ENCODE measurements around the gene DEPDC1B.
"Not testable (repeated sequence)": the region's sequence is repeated elsewhere in the genome, so short reads cannot be mapped to it uniquely, and the experiment has no call there.

The DEPDC1B gene

GRCh38 chr5:60699609-60700415, at the start of gene DEPDC1B:
Gene DEPDC1B, minus strand, starts transcription at chr5:60700166. Its CDS starts 73 bp downstream, at chr5:60700093.
- peak; percentile 92 for DNase-seq

- no peak for DNase-seq
These were observed 44.7 kb upstream of the DEPDC1B start for GRCh38 chr5:60744682-60745081.

DNA sequence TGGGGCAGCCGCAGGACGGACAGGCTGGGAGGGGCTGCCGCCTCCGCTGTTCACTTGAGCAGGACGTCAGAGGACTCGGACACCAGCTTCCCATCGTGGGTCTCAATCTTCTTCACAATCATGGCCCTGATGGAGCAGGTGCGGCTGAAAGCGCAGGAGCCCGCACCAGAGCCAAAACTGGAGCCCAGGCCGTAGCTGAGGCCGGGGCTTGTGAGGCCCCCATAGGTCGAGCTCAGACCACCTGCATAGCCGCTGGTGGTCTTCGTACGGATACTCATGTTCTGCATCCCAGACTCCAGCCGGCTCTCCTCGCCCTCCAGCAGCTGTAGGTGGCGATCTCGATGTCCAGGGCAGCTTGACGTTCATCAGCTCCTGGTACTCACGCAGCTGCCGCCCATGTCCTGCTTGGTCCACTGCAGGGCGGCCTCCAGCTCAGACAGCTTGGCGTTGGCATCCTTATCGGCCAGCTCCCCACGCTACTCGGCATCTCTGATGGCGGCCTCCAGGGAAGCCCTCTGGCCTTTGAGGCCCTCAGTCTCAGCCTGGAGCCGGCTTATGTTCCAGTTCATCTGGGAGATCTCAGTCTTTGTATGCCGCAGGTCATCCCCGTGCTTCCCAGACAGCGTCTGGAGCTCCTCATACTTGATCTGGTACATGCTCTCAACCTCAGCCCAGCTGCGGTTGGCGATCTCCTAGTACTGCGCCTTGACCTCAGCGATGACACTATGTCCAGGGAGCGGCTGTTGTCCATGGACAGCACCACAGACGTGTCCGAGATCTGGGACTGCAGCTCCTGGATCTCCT, 43.7 kb upstream of the DEPDC1B start:
- no peak for DNase-seq

- DNase-seq: no peak
These were observed 40.4 kb upstream of the DEPDC1B start for GRCh38 chr5:60740322-60740721.

- DNase-seq: no peak
These were observed 39.0 kb upstream of the DEPDC1B start for GRCh38 chr5:60738933-60739332.

GRCh38 chr5:60738461-60738860, 38.5 kb upstream of the DEPDC1B start:
- DNase-seq: no peak

DNA sequence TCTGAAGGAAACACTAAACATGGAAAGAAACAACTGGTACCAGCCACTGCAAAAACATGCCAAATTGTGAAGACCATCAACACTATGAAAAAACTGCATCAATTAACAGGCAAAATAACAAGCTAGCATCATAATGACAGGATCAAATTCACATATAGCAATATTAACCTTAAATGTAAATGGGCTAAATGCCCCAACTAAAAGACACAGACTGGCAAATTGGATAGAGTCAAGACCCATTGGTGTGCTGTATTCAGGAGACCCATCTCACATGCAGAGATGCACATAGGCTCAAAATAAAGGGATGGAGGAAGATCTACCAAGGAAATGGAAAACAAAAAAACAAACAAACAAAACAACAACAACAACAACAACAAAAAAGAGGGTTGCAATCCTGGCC, 30.9 kb upstream of the DEPDC1B start:
- DNase-seq: not testable (repeated sequence)

DNA sequence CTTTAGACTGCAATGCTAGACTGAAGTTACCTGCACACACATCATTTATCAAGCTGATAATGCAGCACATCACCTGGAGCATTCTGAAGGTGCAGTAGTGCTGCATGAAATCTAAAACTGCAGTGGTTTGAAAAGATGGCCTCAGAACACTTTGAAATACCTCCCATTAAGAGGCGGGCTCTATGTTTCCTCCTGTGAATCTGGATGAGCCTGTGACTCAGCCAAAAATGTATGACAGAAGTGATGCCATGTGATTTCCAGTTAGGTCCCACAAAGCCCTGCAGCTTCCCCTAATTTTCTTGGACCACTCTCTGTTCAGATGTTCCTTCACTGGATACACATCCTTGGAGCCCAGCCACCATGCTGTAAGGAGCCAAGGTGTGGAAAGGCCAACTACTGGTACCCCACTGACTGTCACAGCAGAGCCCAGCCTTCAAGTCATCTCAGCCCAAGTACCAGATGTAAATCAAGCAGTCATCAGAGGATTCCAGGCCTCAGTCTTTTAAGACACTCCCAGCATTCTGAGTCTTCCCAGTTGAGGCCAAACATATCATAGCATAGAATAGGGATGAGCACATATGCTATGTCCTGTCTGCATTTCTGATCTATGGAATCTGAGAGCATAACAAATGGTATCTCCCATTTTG, 27.2 kb upstream of the DEPDC1B start:
- DNase-seq: no peak

DNA sequence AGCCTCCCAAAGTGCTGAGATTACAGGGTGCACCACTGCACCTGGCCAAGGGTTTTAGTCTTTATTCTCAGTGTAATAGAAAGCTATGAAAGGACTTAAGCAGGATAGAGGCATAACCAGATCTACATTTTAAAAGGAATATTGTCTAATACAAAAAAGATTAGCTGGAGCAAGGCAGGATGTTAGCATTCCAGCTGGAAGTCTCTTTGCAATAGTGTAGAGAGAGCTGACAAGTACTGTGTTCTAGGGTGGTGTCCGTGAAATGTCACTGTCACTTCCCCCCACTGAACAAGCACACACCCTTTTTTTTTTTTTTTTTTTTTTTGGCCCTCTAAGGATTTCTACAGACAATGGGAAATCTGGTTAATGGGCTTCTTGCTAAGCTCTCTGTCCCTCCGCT, 24.2 kb upstream of the DEPDC1B start:
- no peak for DNase-seq

- no peak for DNase-seq
These were observed 22.4 kb upstream of the DEPDC1B start for GRCh38 chr5:60722416-60722815.

DNA sequence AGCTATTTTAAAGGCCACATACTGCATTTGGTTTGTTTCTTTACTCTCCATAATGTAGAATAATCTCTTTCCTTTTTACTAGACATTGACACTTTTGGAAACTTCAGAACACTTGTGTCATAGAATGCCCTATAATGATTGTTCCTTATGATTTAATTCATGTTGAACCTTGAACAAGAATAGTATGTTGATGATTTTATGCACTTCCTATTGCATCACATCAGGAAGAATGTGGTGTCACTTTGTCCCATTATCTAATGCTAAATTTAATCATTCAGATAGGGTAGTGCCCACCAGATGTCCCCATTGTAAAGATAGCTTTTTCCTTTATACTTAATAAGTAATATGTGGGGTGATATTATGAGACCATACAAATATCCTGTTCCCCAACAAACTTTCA, 19.4 kb upstream of the DEPDC1B start:
- DNase-seq: no peak

DNA sequence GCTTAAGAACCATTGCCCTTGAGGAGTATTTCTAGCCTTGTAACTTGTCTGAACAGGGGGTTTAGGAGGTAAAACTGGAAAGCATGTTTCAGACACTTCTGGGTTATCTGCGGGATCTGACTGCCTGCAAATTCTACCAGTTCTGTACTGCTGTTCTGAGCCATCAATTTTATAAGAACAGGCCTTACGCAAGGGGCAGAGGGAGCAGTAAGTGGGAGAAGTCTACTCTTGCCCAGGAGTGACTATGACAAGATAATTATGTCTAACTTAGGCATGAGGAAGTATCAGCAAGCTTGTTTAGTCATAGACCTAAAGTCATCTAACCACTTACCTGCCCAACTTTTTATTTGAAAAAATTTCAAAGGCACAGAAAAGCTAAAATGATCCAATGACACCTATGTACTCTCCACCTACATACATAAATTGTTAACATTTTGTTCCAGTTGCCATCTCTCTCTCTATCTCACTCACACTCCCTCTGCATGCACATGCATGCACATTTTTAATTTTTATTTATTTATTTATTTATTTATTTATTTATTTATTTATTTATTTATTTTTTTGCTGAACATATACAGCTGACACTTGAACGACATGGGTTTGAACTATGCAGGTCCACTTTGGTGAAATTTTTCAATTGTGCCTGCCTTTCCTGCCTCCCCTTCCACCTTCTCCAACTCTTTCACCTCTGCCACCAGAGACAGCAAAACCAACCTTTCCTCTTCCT, 18.4 kb upstream of the DEPDC1B start:
- no peak for DNase-seq

- not testable (repeated sequence) for DNase-seq
These were observed 15.4 kb upstream of the DEPDC1B start for GRCh38 chr5:60715201-60715928.

DNA sequence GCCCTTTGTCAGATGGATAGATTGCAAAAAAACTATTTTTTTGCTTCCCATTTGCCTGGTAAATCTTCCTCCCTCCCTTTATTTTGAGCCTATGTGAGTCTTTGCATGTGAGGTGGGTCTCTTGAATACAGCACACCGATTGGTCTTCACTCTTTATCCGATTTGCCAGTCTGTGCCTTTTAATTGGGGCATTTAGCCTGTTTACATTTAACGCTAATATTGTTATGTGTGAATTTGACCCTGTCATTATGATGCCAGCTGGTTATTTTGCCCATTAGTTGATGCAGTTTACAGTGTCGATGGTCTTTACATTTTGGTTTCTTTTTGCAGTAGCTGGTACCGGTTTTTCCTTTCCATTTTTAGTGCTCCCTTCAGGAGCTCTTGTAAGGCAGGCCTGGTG, 13.0 kb upstream of the DEPDC1B start:
- no peak for DNase-seq

- DNase-seq: not testable (repeated sequence)
These were observed 11.9 kb upstream of the DEPDC1B start for GRCh38 chr5:60711892-60712291.

GRCh38 chr5:60710362-60710761, 10.4 kb upstream of the DEPDC1B start:
- DNase-seq: no peak

DNA sequence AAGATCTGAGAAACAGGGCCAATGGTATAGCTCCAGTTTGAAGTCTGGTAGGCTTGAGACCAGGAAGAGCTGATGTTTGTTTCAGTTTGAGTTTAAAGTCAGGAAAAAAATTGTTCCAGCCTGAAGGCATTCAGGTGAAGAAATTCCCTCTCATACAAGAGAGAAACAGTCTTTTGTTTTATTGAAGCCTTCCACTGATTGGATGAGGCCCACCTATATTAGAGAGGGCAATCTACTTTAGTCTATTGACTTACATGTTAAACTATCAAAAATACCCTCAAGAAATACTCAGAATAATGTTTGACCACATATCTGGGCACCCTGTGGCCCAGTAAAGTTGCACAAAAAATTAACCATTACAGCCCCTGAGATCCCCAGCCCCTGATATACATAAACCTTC, 5.2 kb upstream of the DEPDC1B start:
- no peak for DNase-seq

GRCh38 chr5:60703944-60704343, 4.0 kb upstream of the DEPDC1B start:
- DNase-seq: no peak

GRCh38 chr5:60701321-60701968, 1.5 kb upstream of the DEPDC1B start:
- DNase-seq: no peak

DNA sequence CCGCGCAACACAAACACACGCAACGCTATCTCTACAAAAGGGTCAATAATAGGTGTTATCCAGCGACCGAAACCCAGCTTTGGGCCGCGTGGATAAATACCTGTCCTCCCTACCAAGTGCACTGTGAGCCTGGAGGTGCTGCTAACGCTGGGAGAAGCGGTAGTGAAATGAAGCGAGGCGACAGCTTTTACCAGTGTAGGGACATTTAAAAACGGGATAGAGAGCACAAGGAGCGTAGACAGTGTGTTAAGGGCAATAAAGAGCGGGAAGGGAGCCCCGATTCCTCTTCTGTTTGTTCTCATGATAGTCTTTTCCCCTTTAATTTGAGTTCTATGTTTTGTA, 421 bp upstream of the DEPDC1B start:
- DNase-seq: peak; percentile 7

- DNase-seq: no peak
These were observed 718 bp downstream of the DEPDC1B start for GRCh38 chr5:60699288-60699608.

DNA sequence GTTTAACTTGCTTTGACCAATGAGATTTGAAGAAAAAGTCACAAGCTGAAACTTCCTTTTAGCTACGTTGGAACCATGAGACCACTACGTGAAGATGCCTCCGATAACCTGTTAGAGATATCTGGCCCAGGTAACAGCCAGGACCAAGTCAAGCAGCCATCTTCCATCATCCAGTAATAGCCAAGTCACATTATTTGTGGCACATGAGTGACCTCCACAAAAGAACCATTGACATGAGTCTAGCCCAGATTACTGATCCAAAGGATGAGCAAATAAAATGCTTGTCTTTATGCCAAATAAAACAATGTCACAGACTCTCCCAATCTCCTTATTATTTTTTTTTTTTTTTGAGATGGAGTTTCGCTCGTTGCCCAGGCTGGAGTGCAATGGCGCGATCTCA, 1.6 kb downstream of the DEPDC1B start:
- no peak for DNase-seq
